BJ (cell line): ENCODE results near the gene TMC6. TPM values are rescaled to one million over a fixed set of nuclear protein-coding genes. Genes with fewer than 3 reads are reported as not detected.

ENCODE experiments used
- CTCF ChIA-PET: fragments of 350-600 bp; formaldehyde crosslinking; extraction: SDS; loops from one replicate; lab custom pipeline; 2021; ENCODE audit warnings: antibody characterized with exemption, inconsistent platforms; lab: Yijun Ruan, JAX
- POLR2A ChIA-PET: fragments of 300-600 bp; sonication (Branson Sonifier 250); formaldehyde crosslinking; extraction: SDS; loops from one replicate; lab custom pipeline; 2021; ENCODE audit warnings: antibody characterized with exemption; lab: Charles Lee
- DNase-seq: peaks from one replicate; pipeline ENCODE4 v3.0.0-alpha.2; 2011; ENCODE audit warnings: low read depth
- H3K27me3 ChIP-seq: 2 replicates; pipeline ENCODE4 v1.6.0; 2011; ENCODE audit warnings: low read length; ENCODE audit not compliant: control insufficient read depth, insufficient read depth
- H3K36me3 ChIP-seq: 2 replicates; pipeline ENCODE4 v1.5.1; 2011; ENCODE audit warnings: low read length; ENCODE audit not compliant: control insufficient read depth, insufficient read depth
- H3K4me3 ChIP-seq: 2 replicates; pipeline ENCODE4 v1.5.1; 2011; ENCODE audit warnings: low read depth, mild to moderate bottlenecking, control low read depth, low read length
- polyA plus RNA-seq: library from polyadenylated mRNA; depleted of rRNA; stranded (reverse); fragments of >200 nt; gene quantifications from 2 replicates; pipeline ENCODE4 v1.2.3, GENCODE V29; 2011
- TF ChIP-seq, protein P1 (sequence below): IDR thresholded peaks from 2 replicates; pipeline ENCODE4 v1.5.1; 2011; ENCODE audit warnings: low read depth, mild to moderate bottlenecking, control low read depth, inconsistent platforms, low read length, moderate library complexity; ENCODE audit not compliant: insufficient read depth

The TMC6 gene
- polyA plus RNA-seq, 1 experiment: 0.26 TPM

DNA sequence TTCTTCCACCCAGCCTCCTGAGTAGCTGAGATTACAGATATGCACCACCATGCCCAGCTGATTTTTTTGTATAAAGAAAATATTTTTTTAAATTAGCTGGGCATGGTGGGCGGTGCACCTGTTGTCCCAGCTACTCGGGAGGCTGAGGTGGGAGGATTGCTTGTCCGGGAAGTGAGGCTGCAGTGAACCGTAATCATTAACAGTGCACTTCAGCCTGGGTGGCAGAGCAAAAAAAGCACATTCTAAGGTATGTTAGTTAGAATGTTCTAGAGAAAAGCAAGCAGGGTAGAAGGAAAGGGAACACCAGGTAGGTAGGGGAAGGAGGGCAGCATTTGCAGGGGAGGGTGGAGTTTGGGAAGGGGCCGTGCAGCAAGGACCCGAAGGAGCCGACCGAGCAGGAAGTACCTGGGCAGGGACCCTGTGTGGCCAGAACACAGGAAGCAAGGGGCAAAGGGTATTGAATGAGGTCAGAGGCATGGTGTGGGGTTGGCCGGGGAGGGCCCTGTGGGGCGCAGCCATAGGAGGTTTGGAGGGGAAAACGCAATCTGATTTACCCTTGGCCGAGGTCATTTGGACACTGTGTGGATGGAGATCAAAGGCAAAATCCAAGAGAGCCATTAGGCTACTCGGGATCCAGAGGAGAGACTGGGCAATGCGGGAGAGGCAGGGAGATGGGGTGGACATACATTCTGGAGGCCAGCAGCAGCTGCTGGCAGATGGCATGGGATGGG is 19.9 kb upstream of the TMC6 start:
- H3K27me3 ChIP-seq: no peaks in the 10 kb centered on the region; the same call in 1 of the 2 replicates
- CTCF ChIA-PET: no interaction called here
- no peaks in the 10 kb centered on the region for H3K36me3 ChIP-seq
- H3K4me3 ChIP-seq: no peak overlapping the region
- TF ChIP-seq, protein P1, sequence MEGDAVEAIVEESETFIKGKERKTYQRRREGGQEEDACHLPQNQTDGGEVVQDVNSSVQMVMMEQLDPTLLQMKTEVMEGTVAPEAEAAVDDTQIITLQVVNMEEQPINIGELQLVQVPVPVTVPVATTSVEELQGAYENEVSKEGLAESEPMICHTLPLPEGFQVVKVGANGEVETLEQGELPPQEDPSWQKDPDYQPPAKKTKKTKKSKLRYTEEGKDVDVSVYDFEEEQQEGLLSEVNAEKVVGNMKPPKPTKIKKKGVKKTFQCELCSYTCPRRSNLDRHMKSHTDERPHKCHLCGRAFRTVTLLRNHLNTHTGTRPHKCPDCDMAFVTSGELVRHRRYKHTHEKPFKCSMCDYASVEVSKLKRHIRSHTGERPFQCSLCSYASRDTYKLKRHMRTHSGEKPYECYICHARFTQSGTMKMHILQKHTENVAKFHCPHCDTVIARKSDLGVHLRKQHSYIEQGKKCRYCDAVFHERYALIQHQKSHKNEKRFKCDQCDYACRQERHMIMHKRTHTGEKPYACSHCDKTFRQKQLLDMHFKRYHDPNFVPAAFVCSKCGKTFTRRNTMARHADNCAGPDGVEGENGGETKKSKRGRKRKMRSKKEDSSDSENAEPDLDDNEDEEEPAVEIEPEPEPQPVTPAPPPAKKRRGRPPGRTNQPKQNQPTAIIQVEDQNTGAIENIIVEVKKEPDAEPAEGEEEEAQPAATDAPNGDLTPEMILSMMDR: no peak
- DNase-seq: no peak
- POLR2A ChIA-PET: no interaction called here

DNA sequence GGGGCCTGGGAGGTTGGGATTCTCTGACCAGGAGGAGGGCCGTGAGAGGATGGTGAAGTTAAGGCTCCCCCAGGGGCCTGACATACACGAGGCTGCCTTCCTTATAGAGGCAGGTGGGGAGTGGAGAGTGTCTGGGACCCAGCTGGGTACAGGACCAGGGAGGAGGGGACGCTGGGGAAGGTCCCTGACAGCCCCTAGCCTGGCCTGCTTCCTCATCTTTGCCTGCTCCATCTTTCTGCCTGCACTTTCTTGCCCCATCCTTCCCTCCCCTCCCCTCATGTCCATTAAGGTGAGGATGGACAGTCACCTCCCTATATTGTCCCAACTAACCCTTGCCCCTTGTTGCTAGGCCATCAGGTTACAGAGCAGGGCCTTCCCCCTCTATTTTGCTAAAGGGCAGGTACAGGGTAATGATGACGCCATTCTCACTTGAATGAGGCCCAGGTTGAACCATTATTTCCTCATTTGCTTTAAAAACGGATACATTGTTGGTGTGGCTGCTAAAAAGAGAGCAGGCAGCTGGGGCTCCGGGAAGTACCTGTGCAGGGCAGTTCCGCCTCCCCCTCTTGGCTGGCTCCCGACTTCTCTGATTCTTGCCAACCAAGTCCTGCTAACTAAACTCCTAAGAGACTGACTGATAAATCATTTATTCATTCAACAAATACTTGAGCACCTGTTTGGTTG is 18.9 kb upstream of the TMC6 start:
- CTCF ChIA-PET: no interaction called here
- Histone ChIP-seq H3K36me3 (no peaks in the 10 kb centered on the region), H3K4me3 (no peak overlapping the region), H3K27me3 (no peaks in the 10 kb centered on the region; the same call in 1 of the 2 replicates)
- POLR2A ChIA-PET: no interaction called here
- DNase-seq: no peak
- TF ChIP-seq, protein P1: no peak

DNA sequence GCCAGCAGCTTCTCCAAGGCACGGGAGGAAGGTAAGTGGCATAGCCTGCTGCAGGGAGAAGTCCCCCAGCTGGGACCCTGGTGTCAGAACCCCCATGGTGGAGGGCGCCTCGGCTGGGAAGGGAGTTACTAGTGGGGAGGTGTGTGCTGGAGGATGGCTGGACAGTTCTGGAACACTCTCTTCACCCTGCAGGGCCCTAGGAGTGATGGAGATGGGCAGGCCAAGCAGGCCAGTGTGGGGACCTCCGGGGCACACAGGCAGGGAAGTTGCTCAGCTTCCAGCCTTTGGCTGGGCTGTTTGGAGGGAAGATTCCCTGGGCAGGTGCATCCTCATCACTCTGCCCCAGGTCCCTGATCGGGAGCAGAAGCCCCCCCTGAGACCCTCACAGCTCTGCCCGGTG is 18.3 kb upstream of the TMC6 start:
- no peaks in the 10 kb centered on the region; the same call in 1 of the 2 replicates for H3K27me3 ChIP-seq
- DNase-seq: no peak
- no peaks in the 10 kb centered on the region for H3K36me3 ChIP-seq
- H3K4me3 ChIP-seq: no peak overlapping the region
- ChIA-PET POLR2A (no interaction called here), CTCF (no interaction called here)
- TF ChIP-seq, protein P1: no peak

DNA sequence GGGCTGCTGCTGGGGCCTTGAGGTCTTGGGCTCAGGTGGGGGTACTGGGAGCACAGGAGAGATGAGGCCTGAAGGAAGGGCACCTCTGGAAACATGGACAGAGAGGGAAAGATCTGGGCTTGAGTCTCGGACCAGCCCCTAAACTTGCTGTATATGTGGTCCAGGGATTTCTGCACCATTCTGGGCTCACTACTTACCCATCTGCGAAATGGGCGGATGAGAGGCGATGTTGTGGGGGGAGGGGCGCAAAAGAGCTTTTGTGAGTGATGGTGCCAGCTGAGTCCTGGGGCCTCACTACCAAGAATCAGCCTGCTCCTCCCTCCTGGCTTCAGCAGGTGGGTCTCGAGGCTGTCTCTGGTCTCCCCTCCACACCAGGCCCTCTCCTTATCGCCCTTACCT is 17.9 kb upstream of the TMC6 start:
- no peak overlapping the region for H3K4me3 ChIP-seq
- TF ChIP-seq, protein P1: no peak
- ChIA-PET POLR2A (no interaction called here), CTCF (no interaction called here)
- no peaks in the 10 kb centered on the region; the same call in 1 of the 2 replicates for H3K27me3 ChIP-seq
- no peaks in the 10 kb centered on the region for H3K36me3 ChIP-seq
- no peak for DNase-seq

DNA sequence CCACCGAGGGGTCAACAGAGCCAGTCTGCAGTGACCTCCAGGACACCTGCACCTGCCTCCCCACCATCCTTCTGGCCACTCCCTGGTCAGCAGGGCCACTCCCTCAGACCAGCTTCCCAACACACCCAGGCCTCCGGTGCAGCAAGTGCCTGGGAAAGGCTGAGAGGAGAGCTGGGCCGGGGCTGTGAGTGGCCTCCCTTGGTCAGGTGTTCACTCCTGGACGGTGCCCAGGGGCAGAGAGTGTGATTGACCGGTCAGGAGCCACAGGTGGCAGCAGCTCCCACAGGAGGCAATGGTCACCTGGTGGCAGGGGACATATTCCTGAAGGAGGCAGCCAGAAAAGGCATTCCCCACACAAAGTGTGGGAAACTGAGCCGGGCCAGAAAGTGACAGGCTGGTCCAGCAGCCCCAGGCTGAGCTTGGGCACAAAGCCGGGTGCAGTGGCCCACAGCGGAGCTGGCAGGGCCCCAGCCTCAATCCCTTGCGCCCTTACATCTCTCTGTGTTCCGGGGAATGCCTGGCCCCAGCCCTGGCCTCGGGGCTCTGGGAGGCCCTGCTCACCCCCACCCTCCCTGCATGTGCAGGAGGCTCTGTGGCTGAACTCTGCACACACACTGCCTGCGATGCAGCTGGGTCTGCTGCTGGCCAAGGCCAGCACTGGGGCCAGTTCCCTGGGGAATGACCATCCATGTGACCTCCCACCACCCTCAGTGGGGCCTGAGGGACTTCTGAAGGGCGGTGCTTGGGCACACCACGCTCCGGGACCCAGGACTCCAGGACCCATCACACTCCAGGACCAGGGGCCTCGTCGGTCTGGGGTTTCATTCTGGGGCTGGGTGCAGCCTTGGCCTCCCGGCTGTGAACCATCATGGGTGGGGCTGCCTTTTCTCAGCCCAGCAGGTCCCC is 16.4 kb upstream of the TMC6 start:
- no peak for DNase-seq
- POLR2A ChIA-PET: no interaction called here
- CTCF ChIA-PET: interaction anchor here (1.0 to 1.6 kb wide), 2 partner anchors 10 to 42 kb away, joined by 3 to 4 read pairs; partner anchors contain the start of gene TK1

More for the DNA sequence above, 16.4 kb upstream of the TMC6 start:
- H3K36me3 ChIP-seq: no peaks in the 10 kb centered on the region
- no peak overlapping the region for H3K4me3 ChIP-seq
- TF ChIP-seq, protein P1: no peak
- no peaks in the 10 kb centered on the region; the same call in 1 of the 2 replicates for H3K27me3 ChIP-seq
